ENCODE results near the gene PIM3. TPM values are rescaled to one million over a fixed set of nuclear protein-coding genes. Genes with fewer than 3 reads are reported as not detected.

PIM3 gene
- total and polyA plus RNA-seq, 10 of the 15 experiments (the other 5 are each of a cell fraction or from before 2014, with no cell fraction given), result 0.31 to 60.8 (median 12.4) TPM

DNA sequence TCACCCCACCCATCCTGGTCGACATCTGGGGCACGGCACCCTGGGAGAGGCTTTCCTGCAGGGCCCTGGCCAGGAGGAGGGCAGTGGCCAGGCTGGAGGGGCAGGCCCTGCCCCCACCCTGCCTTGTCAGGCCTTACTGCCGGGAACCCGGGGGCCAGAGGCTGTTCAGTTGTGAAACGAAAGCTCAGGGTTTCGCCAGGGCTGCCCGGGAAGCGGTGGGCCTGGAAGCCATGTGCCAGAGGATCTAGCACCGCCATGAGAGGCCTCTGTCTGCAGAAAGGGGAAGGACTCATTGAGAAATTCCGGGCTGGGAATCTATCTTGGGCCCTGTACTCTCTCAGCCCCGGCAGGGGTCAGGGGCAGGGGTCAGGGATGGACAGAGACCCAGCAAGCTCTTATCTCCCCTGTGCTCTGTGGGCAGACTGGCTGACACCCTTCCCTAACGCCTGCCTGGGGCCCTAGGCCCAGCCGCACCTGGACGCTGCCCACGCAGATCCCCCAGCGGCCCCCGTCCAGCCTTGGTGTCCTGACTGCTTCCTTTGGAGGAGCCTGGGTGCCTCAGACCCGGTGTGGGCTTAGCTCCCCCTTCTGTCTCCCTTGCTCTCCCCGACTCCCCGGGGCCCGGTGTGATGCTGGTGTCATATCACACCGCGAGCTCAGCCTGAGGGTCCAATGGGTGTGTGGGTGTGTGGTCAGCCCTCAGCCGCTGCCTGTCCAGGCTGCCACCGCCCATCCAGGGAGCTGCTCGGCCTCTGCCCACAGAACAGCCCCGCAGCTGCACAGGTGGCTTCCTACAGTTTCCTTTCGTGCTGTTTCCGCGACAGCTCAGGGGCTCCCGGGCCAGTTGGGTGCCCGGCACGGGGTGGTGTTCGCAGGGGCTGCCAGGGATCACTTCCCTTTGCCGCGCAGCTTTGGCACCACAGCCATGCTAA, 6.5 kb downstream of the PIM3 start:
- H3K9ac ChIP-seq (ENCODE audit: control insufficient read depth, insufficient read depth, low read length), result peak overlapping the region; percentile 24
- 37% methylated on average over 33 of the region's 36 CpGs for WGBS (ENCODE audit: insufficient coverage, insufficient replicate concordance, low lambda C conversion rate, missing lambda C conversion rate)
- TF ChIP-seq, protein P1, sequence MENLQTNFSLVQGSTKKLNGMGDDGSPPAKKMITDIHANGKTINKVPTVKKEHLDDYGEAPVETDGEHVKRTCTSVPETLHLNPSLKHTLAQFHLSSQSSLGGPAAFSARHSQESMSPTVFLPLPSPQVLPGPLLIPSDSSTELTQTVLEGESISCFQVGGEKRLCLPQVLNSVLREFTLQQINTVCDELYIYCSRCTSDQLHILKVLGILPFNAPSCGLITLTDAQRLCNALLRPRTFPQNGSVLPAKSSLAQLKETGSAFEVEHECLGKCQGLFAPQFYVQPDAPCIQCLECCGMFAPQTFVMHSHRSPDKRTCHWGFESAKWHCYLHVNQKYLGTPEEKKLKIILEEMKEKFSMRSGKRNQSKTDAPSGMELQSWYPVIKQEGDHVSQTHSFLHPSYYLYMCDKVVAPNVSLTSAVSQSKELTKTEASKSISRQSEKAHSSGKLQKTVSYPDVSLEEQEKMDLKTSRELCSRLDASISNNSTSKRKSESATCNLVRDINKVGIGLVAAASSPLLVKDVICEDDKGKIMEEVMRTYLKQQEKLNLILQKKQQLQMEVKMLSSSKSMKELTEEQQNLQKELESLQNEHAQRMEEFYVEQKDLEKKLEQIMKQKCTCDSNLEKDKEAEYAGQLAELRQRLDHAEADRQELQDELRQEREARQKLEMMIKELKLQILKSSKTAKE (IDR thresholded peaks at IDR 0.05; ENCODE audit: low read depth, poor library complexity, severe bottlenecking), result no peak
- TF ChIP-seq ZNF207 (IDR thresholded peaks at IDR 0.05; ENCODE audit: borderline replicate concordance) (no peak), DPF2 (IDR thresholded peaks at IDR 0.05) (peak; percentile 51; the same call in 1 of the 2 replicates), SMAD5 (IDR thresholded peaks at IDR 0.05; ENCODE audit: low read depth) (no peak), CBFB (IDR thresholded peaks at IDR 0.05; ENCODE audit: low read depth) (no peak), ZZZ3 (IDR thresholded peaks at IDR 0.05; ENCODE audit: control insufficient read depth, insufficient read length, low read depth) (no peak), IKZF1 (conservative IDR thresholded peaks at IDR 0.05) (peak; percentile 63; the same call in 1 of the 2 replicates), USF1 (IDR thresholded peaks at IDR 0.05; ENCODE audit: borderline replicate concordance, extremely low read length, insufficient read depth, low read depth, low read length) (no peak), ZNF274 (IDR thresholded peaks at IDR 0.05; ENCODE audit: insufficient read depth, insufficient read length) (no peak), CBX5 (IDR thresholded peaks at IDR 0.05; ENCODE audit: low read depth) (no peak), RUNX3 (IDR thresholded peaks at IDR 0.05; ENCODE audit: low read length) (peak; percentile 23; the same call in 1 of the 2 replicates), MAX (IDR thresholded peaks at IDR 0.05; ENCODE audit: low read depth, low read length) (no peak), RAD21 (IDR thresholded peaks at IDR 0.05; ENCODE audit: insufficient read depth, low read depth, low read length) (no peak), KAT2A (conservative IDR thresholded peaks at IDR 0.05; ENCODE audit: control insufficient read depth, low read depth, low read length) (no peak), ZBTB4 (CRISPR knock-in tag; IDR thresholded peaks at IDR 0.05) (no peak)

More for the DNA sequence above, 6.5 kb downstream of the PIM3 start:
- Histone ChIP-seq H4K20me1 (ENCODE audit: control insufficient read depth, insufficient read depth) (peaks cover 2% of the 10 kb centered on the region; the same call in 1 of the 2 replicates), H3K27me3 (replicated peaks in 1 of 2; ENCODE audit: control insufficient read depth in 2 of 2, insufficient read depth in 2 of 2, low read length in 1 of 2) (no peaks in the 10 kb centered on the region), H3K27ac (ENCODE audit: control insufficient read depth, insufficient read depth) (peak overlapping the region; percentile 45), H3K4me1 (ENCODE audit: control insufficient read depth, insufficient read depth, low read length) (peaks cover 39% of the 10 kb centered on the region), H2AFZ (ENCODE audit: control insufficient read depth, low read depth, low read length) (no peak overlapping the region), H3K4me2 (ENCODE audit: control insufficient read depth, insufficient read depth) (peak overlapping the region; percentile 54), H3K36me3 (ENCODE audit: control insufficient read depth in 2 of 2, insufficient read depth in 2 of 2, low read length in 1 of 2) (peaks cover 14 to 19% of the 10 kb centered on the region in 2 experiments), H3K79me2 (ENCODE audit: control insufficient read depth, insufficient read depth, low read length) (peaks cover 37% of the 10 kb centered on the region), H3K9me3 (replicated peaks; ENCODE audit: control insufficient read depth, insufficient read depth, low read length) (no peaks in the 10 kb centered on the region), H3K4me3 (no peak overlapping the region)
- CTCF ChIA-PET, result interaction anchor here (0.7 to 2.6 kb wide), 6 partner anchors 10 to 86 kb away, joined by 3 to 15 read pairs (median 5); no protein-coding TSS in a partner anchor
- POLR2A ChIA-PET, result interaction anchor here (1.0 to 1.7 kb wide), 4 partner anchors 10 to 34 kb away, joined by 3 to 6 read pairs (median 4); no protein-coding TSS in a partner anchor
- DNase-seq (ENCODE audit: low read depth, low spot score) (no peak), FAIRE-seq (no peak), ATAC-seq (peak; percentile 2)
- in situ Hi-C loops (cut with MboI) (loop anchor here (10.0 kb wide), 1 partner anchor 568 kb away; the partner anchor contains the start of gene TYMP), intact Hi-C loops (cut with micrococcal nuclease; ENCODE audit: unreplicated experiment) (no loop called here)
- SMC1A ChIA-PET (ENCODE audit: uncharacterized antibody, unreplicated experiment), result interaction anchor here (0.7 to 1.5 kb wide), 5 partner anchors 33 to 63 kb away, joined by 3 to 7 read pairs (median 4); no protein-coding TSS in a partner anchor
- RAD21 ChIA-PET (ENCODE audit: unreplicated experiment), result interaction anchor here (0.8 to 2.3 kb wide), 5 partner anchors 10 to 63 kb away, joined by 4 to 18 read pairs (median 5); no protein-coding TSS in a partner anchor
- no TSS peak for BruUV-seq (replicated peaks)
